ENCODE measurements around the gene IRF9. TPM values are rescaled to one million over a fixed set of nuclear protein-coding genes. Genes with fewer than 3 reads are reported as not detected.

IRF9 gene
- total and polyA plus RNA-seq, 2 of the 13 experiments (the other 11 are each of a cell fraction or from before 2014, with no cell fraction given) = 14.9 to 49.7 TPM

DNA sequence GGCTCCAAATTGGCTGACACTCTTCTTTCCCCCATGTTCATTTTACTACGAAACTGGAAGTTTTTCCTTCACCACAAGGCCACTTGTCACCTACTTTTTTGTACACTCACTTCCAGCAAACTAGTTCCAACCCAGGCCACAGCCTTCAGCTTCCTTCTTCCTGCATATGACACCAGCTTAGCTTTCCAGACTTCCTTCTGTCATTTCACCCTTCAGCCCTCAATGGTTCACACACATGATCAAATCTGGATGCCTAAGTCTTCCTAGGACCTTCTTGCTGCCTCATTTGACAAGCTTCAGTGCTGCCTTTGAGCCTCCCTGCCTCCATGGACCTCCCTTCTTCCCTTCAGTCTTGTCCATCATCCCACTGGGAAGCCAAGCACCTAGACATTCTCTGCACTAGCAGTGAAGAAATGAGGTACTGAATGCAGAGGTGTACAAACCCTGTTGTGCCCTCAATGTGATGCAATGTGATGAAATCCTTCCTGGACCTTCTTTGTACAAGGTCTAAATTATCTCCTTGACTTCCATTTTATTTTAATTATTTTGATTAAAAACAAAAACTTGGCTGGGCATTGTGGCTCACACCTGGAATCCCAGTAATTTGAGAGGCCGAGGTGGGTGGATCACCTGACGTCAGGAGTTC is 6.5 kb downstream of the IRF9 start:
- Histone ChIP-seq H4K20me1 (ENCODE audit: insufficient read depth, low read length) (no peaks in the 10 kb centered on the region), H3K36me3 (replicated peaks in 1 of 2; ENCODE audit: control insufficient read depth in 1 of 2, insufficient read depth in 2 of 2, low read length in 2 of 2) (peaks cover 30 to 40% of the 10 kb centered on the region in 2 experiments; a peak in 4 of 5 replicates), H3K79me2 (ENCODE audit: insufficient read depth, low read length) (no peaks in the 10 kb centered on the region), H3K27me3 (ENCODE audit: control insufficient read depth in 1 of 2, insufficient read depth in 2 of 2, low read length in 2 of 2) (no peaks in the 10 kb centered on the region), H3K4me3 (replicated peaks in 1 of 3; ENCODE audit: insufficient read depth in 1 of 3, low read depth in 2 of 3, low read length in 3 of 3) (no peak overlapping the region), H3K27ac (ENCODE audit: extremely low read length, insufficient read depth, low read length) (no peak overlapping the region), H3K9ac (ENCODE audit: insufficient read depth, low read depth, low read length) (no peak overlapping the region), H3K9me3 (ENCODE audit: low read length) (no peaks in the 10 kb centered on the region), H3K4me1 (ENCODE audit: insufficient read depth, low read length) (no peaks in the 10 kb centered on the region), H3K4me2 (ENCODE audit: low read depth, low read length) (no peak overlapping the region), H2AFZ (ENCODE audit: low read length) (no peak overlapping the region)
- POLR2A ChIA-PET = interaction anchor here (0.8 to 1.1 kb wide), 3 partner anchors 14 to 30 kb away, joined by 3 read pairs; partner anchors contain the start of gene PSME2
- in situ Hi-C loops (cut with HindIII; ENCODE audit: extremely low pct_ligation_motif_present, low pct_unique_long_range_greater_than_20kb) (no loop called here), intact Hi-C loops (cut with micrococcal nuclease; ENCODE audit: unreplicated experiment) (no loop called here)
- FAIRE-seq = no peak
- CTCF ChIA-PET (ENCODE audit: low intra/inter-chr PET ratio, low total read pairs) = no interaction called here
- BruUV-seq (replicated peaks) = no TSS peak
- ATAC-seq = no peak
- WGBS (ENCODE audit: low lambda C conversion rate) = 93% methylated on average over 3 of the region's 3 CpGs
- DNase-seq (ENCODE audit: low spot score) = no peak
- TF ChIP-seq GABPB1 (CRISPR knock-in tag; IDR thresholded peaks at IDR 0.05) = no peak
- TF ChIP-seq, protein P1, sequence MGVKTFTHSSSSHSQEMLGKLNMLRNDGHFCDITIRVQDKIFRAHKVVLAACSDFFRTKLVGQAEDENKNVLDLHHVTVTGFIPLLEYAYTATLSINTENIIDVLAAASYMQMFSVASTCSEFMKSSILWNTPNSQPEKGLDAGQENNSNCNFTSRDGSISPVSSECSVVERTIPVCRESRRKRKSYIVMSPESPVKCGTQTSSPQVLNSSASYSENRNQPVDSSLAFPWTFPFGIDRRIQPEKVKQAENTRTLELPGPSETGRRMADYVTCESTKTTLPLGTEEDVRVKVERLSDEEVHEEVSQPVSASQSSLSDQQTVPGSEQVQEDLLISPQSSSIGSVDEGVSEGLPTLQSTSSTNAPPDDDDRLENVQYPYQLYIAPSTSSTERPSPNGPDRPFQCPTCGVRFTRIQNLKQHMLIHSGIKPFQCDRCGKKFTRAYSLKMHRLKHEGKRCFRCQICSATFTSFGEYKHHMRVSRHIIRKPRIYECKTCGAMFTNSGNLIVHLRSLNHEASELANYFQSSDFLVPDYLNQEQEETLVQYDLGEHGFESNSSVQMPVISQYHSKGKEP (CRISPR knock-in tag; IDR thresholded peaks at IDR 0.05) = no peak
- no peak for TF ChIP-seq ZSCAN30 (CRISPR knock-in tag; IDR thresholded peaks at IDR 0.05)
- no peak for TF ChIP-seq TGIF2 (CRISPR knock-in tag; IDR thresholded peaks at IDR 0.05)
- TF ChIP-seq ZNF441 (CRISPR knock-in tag; IDR thresholded peaks at IDR 0.05; ENCODE audit: borderline replicate concordance) = 0 out of 2 replicates have a peak, but pooled peaks have one; percentile 31
- no peak for TF ChIP-seq ZNF816 (CRISPR knock-in tag; IDR thresholded peaks at IDR 0.05; ENCODE audit: borderline replicate concordance)
- TF ChIP-seq ARNTL (CRISPR knock-in tag; IDR thresholded peaks at IDR 0.05) = no peak
- TF ChIP-seq ZNF850 (CRISPR knock-in tag; conservative IDR thresholded peaks at IDR 0.05) = no peak
- TF ChIP-seq CEBPB (IDR thresholded peaks at IDR 0.05; ENCODE audit: borderline replicate concordance, low read depth, low read length) = peak; percentile 88
- no peak for TF ChIP-seq HOXA3 (CRISPR knock-in tag; IDR thresholded peaks at IDR 0.05)
- TF ChIP-seq RBM22 (optimal IDR thresholded peaks at IDR 0.05; ENCODE audit: low read length) = peak; percentile 35
- no peak for TF ChIP-seq ZSCAN31 (CRISPR knock-in tag; IDR thresholded peaks at IDR 0.05; ENCODE audit: low read depth)
- TF ChIP-seq ZNF770 (CRISPR knock-in tag; IDR thresholded peaks at IDR 0.05) = 0 out of 2 replicates have a peak, but pooled peaks have one; percentile 12
- no peak for TF ChIP-seq SNAPC5 (CRISPR knock-in tag; IDR thresholded peaks at IDR 0.05; ENCODE audit: borderline replicate concordance)
- TF ChIP-seq KDM5B (CRISPR knock-in tag; IDR thresholded peaks at IDR 0.05; ENCODE audit: borderline replicate concordance) = no peak
- TF ChIP-seq, protein P2, sequence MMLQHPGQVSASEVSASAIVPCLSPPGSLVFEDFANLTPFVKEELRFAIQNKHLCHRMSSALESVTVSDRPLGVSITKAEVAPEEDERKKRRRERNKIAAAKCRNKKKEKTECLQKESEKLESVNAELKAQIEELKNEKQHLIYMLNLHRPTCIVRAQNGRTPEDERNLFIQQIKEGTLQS (CRISPR knock-in tag; IDR thresholded peaks at IDR 0.05) = no peak
- no peak for TF ChIP-seq TCF7L2 (IDR thresholded peaks at IDR 0.05; ENCODE audit: low read depth, low read length)
- TF ChIP-seq PAF1 (CRISPR knock-in tag; IDR thresholded peaks at IDR 0.05) = 0 out of 2 replicates have a peak, but pooled peaks have one; percentile 64
- TF ChIP-seq IRX3 (CRISPR knock-in tag; IDR thresholded peaks at IDR 0.05; ENCODE audit: borderline replicate concordance, low read depth) = no peak

All from HepG2 (cell line).